GM19035 (cell line): ENCODE measurements around the gene RPL28.

Source experiments
- ATAC-seq: cut with Tn5 transposase; IDR thresholded peaks from one replicate; pipeline ENCODE4 v1.9.1; 2021; ENCODE audit not compliant: unreplicated experiment

RPL28 gene

DNA sequence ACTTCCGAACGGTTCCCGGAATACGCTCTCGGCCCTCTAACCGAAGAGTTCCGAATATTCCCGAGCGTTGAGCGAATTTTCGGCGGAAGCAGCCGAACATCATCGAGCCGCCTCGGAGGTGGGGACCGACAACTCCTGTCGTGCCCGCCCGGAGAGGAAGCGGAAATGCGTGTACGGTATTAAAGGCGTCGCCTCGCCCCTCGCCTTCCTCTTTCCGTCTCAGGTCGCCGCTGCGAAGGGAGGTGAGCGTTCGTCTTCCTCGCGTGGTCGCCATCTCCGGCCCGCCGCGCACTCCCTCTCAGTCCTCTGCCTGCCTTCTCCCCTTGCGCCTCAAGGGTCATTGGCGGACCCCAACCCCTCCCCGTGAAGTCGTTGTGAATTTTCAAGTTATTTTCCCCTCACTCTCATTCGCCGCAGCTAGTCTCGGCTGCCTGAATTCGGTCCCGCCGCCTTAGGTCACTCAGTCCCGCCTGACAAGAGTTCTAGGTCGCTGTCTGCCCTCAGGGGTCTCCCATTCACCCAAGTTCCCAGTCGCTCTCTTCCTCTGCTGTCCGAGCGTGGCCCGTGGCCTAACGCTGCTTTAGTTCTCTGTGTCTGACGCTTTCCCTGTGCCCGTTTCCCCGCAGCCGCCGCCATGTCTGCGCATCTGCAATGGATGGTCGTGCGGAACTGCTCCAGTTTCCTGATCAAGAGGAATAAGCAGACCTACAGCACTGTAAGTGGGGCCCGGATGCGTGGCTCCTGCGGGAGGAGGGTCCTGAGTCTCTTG is at the start of gene RPL28:
TSS of gene RPL28 (plus strand) at position 209 of the 769 bp plus-strand sequence. CDS start at position 635, 426 bp downstream.
- ATAC-seq: peak; percentile 71

DNA sequence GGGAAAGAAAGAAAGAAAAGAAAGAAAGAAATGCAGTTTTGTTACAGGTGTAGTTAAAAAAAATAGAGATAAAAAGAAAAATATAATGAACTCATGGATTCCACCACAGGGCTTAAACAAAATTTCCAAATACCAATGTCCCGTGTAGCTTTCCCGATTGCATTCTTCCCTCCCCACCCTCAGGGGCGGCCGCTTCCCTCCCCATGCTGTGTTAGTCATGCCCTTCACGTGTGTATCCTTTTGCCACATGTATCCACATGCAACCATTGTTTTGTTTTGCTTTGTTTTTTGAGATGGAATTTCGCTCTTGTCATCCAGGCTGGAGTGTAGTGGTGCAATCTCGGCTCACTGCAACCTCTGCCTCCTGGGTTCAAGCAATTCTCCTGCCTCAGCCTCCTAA is 49.6 kb upstream of the RPL28 start:
- ATAC-seq: no peak

DNA sequence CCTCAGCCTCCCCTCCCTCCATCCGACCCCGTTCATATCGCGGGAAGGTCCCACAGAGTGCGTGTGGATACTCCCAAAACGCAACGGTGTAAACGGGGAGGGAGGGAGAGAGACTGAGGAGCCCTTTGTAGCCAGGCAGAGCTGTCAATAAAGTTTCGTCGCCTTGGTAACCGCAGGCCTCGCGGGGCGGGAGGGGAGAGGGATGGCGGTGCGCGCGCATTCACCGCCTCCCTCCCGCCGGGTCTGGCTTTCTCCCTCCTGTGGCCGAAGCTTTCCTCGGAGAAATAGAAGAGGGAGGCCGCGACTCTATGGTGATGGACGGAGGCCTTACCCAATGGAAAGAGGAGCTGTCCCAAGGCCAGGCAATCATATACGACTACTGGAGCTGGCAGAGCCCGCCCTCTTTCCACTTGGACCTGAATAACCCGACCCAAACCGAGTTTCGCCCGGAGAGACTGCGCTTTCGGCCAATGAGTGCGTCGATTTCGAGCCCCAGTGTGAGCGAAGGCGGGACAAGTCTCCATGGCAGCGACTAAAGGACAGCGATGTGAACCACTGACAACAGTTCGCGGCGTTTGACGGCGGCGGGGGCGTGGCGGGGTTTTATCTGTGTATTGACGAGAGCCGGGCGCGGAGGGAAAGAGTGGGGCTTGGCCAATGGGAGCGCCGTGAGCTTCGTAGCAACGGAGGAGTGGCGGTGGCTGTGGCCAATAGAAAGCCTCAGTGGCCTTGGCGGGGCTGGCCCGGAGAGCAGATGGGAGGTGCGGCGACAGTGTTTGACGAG is 46.4 kb upstream of the RPL28 start, which contains the start of gene KMT5C:
TSS of gene KMT5C (plus strand) at position 772 of the 784 bp plus-strand sequence. CDS start 2,061 bp downstream, outside the sequence.
- peak; percentile 82 for ATAC-seq

DNA sequence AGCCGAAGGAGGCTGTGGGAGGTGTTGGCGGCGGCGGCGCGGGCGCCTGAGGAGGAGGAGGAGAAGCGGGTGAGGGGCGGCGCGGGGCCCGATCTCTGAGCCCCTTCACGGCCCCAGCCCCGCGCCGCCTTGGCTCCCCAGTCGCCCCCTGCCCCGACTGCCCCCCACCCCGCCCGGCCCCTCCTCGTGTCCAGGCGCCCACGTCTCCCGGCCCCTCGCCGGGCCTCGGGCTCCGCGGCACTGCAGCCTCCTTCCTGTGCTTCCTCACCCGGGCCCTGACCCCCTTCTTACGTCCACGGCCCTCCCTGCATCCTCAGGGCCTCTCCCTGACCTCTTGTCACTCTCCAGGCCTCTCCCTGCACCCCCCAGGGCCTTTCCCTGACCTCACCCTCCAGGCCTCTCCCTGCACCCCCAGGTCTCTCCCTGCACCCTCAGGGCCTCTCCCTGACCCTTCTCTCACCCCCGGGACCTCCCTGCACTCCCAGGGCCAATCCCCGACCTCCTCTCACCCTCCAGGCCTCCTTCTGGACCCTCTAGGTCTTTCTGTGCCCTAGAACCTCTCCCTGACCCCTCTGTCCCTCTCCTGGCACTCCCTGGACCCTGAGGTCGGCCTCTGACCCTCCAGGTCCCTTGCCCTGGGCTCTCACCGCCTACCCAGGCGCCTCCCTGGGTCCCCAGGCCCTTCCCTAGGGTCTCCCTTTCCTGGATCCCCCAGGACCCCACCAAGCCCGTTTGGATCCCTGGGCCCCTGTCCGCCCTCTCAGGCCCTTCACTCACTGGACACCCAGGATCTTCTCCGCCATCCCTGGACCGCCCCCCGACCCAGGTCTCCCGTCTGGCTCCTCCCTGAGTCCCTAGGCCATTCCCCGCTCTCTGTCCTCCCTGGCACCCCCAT is 45.6 kb upstream of the RPL28 start:
- ATAC-seq: no peak

DNA sequence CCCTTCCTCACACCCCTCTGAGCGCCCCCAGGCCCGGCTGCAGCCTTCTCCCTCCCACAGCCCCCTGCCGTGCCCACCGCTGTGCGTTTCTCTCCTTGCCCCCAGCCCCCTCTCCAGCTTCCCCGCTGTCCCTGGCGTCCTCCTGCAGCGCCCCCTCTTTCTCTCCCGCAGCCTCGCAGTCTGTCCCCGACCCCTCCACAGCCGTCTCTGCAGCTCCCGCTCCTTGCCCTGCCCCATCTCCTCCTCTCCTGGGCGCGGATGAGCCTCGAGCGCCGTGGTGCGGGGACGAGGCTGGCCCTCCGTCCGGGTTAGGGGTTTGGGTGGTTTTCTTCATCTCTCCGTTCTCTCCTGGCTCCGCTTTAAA is 45.0 kb upstream of the RPL28 start:
- no peak for ATAC-seq

DNA sequence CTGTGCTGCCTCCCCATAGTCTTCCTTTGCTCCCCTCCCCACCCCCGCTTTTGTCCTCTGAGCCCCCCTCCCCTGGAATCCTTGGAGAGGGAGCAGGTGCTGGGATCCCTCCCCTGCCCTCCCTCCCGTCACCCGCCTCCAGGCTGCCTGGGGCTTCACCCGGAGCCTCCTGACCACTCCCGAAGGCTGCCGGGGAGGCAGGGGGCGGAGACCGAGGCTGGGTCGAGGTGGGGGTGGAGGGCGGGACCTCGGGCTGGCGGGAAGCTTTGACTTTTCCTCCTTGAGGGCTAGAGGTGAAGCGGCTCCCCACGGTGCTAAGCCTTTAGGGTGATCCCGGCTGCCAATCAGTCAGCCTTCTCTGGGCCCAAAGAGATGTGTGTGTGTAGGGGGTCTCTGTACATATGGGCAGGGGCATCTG is 44.6 kb upstream of the RPL28 start:
- ATAC-seq: no peak

DNA sequence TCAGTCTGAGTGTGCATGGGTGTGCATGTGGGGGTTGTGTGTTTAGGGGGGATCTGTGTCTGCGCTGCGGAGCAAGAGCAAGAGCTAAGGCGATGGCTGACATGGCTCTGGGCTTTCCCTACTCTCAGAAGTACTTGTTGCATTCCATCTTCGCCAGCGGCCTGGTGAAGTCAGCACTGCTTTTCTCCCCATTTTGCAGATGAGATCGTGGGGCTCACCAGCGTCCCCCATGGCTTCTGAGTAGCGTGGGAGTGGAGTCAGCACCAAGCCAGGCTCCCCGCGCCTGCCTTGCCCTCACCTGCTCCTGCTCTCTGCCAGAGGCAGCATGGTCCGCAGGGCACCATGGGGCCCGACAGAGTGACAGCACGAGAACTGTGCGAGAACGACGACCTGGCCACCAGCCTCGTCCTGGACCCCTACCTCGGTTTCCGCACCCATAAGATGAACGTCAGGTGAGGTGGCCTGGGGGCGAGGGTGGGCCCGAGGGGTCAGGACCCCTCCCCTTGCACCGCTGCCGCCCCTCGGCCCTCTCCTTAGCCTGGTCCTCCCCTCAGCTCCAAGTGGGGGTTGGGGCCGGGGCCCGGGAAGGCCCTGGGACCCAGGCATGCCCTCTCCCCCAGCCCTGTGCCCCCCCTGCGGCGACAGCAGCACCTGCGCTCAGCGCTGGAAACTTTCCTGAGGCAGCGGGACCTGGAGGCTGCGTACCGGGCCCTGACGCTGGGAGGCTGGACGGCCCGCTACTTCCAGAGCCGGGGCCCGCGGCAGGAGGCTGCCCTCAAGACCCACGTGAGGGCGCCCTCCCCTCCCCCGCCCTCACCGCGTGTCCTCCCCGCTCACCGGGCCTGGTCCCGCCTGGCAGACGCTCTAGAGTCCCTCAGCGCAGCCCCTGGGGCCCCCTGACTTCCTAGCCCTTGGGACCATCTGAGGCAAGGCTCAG is 43.9 kb upstream of the RPL28 start:
- no peak for ATAC-seq

DNA sequence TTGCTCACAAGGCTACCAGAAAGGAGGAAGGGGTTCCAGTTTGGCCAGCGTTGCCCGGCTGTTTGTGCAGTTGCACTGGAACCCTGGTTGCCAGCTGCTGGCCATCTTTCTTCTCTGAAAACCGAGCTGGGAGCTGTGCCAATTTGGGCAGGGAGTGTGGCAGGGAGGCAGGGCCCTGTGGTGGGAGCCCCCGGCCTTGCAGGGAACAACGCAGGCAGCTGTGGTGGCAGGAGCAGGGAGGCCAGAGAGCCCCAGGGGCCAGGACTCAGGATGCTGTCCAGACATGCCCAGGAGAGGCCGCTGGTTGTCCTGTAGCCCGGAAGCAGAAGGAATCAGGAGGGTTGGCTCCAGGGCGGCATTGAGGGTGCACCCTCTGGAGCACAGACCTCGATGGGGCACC is 41.3 kb upstream of the RPL28 start:
- no peak for ATAC-seq

DNA sequence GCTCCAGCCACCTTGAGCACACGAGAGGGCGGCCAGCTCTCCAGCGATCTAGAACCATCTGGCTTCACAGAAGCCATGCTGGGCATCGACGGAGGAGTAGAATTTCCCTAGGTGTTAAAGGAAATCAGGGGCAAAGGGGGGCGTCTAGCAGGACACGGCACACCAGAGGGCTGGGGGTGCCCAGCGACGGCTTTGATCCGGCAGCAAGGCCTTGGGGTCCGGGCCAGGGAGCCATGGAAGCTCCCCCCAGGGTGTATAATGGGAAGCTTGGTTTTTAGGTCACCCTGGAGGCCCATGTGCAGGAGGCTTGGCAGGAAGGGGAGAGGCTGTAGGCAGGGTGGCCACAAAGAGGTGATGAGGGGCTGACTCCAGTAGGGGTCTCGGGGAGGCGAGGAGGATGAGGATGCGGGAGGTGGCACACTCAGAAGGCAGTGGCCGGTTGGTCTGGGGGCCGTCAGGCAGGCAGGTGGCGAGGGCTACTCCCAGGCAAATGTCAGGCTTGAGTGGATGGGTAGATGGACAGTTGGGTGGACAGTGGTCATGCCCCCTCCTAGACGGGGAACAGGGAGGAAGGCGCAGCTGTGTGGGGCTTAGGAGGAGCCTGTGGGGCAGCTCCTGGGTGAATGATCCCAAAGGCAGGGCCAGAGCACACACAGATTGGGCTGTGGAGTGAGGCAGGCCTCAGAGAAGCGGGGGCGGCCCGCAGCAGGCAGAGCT is 40.5 kb upstream of the RPL28 start:
- no peak for ATAC-seq

DNA sequence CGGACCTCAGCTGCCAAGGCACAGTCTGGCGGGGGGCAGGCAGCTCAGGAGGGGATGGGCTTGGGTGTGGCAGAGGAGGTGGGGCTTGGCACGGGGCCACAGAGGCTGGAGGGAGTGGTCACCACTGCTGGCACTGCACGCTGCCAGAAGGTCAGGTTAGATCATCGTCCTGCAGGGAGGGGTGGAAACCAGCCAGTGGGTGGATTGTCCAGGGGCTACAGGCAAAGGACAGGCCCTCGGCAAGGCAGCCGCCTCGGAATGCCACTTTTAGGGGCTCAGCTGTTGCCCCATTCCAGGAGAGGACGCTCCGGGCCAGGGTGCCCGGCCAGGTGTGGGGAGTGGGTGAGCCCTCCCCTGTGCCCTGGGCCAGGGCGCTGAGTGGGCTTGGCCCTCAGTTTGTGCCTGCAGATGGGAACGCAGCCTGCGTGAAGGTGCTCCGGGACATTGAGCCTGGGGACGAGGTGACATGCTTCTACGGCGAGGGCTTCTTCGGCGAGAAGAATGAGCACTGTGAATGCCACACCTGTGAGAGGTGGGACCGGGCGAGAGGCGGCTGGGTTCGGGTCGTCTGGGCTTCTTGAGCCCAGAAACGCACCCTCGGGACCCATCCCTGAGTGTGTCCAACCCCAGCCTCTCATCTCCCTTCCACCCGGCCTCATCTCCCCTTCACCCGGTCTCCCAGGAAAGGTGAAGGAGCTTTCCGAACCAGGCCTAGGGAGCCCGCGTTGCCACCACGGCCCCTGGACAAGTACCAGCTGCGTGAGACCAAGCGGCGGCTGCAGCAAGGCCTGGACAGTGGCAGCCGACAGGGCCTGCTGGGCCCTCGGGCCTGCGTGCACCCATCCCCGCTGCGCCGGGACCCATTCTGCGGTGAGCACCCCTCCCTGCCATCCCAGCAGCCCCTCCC is 39.7 kb upstream of the RPL28 start:
- ATAC-seq: no peak

DNA sequence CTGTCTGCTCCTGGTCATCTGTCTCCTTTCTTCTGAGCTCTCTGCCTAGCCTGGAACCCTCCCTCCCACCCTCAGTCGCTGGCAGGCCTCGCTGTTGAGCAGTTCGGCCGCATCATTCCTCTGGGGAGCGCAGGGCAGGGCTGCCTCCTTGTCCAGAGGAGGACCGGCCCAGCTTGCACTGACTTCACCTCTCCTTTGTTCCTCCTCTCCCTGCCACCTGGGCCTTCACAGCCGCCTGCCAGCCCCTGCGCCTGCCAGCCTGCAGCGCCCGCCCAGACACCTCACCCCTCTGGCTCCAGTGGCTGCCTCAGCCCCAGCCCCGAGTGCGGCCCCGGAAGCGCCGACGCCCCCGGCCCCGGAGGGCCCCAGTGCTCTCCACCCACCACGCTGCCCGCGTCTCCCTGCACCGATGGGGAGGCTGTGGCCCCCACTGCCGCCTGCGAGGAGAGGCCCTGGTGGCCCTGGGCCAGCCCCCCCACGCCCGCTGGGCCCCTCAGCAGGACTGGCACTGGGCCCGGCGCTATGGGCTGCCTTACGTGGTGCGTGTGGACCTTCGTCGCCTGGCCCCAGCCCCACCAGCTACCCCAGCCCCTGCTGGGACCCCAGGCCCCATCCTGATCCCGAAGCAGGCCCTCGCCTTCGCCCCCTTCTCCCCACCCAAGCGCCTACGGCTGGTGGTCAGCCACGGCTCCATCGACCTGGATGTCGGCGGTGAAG is 38.8 kb upstream of the RPL28 start:
- no peak for ATAC-seq

DNA sequence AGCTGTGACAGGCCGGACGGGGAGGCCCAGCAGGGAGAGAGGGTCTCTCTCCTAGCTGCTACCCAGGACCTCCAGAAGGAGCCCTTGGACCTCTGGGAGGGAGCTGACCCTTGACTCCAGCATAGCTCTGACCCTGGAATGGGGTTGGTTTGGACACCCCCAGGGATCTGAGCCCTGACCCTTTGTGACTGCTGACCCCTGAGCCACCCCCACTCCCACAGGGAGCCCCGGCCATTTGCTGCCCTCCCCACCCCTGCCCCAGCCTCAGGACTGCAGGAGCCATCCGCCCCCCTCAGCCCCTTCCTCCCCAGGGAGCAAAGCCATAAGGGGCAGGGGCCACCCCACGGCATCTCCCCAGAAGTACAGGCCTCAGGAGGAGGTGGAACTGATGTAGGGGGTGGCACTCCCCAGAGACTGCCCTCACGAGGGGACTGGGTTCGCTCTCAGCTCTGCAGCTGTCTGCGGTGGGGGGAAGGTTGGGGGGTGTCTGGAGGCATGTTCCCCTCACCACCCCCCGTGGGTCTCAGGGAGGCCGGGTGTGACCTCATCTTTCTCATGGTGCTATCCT is 38.2 kb upstream of the RPL28 start:
- no peak for ATAC-seq

DNA sequence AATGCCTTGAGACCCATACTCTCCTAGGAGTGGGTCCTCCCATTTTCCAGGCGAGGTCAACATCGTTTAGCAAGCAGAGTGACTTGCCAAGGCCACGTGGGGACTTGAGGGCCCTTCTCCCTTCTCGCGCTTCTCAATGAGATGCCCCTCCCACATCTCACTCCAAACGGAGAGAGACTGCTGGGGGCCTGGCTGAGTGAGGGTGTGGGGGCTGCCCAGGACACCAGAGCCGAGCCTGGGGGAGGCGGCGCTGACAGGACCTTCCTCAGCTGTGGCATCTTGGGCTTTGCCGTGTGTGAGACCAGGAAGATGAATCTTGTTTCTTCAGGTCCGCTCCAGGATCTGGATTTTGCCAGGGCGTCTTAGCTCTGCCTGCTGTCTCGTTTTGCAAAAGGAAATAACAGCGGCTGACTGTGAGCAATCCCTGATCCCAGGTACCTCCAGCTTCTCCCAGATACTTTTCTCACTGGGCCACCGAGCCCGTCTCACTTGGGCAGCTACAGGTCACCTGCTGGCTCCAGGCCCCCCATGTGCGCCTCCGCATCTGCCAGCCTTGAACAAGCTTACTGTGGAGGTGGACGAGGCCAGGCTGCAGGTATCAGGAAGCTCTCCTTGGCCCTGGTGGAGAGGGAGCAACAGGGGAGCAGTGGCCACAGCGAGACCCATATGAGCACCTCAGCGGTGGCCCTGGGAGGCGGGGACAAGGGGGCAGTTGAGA is 37.3 kb upstream of the RPL28 start:
- no peak for ATAC-seq

DNA sequence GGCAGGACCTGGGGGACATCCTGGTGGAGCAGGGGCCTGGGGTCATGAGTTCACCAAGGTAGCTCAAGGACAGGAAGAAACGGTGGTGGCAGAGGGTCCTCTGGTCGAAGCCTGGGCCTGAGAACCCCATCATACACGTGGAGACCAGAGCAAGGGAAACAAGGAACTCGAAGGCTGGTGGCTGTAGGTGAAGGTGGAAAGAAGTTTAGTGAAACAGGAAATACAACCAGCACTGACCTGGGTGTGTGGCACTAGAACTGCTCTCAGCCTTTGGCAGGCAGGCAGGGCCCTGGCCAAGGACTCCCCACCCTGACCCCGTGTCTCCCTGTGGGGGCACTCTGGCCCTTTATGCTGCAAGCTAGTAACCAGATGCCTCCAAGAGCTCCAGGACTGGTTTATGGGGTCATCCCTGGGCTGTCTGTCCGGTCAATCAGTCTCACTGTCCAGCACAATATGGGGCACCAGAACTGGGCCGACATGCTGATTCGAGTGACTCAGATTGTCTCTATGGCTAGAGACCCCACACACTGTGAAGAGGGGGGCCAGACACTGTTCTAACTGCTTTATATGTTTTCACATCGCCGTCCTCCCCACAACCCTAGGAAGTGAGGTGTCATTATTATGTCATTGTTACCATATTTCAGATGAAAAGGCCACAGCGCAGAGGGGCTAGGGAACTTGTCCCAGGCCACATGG is 35.0 kb upstream of the RPL28 start:
- ATAC-seq: no peak

DNA sequence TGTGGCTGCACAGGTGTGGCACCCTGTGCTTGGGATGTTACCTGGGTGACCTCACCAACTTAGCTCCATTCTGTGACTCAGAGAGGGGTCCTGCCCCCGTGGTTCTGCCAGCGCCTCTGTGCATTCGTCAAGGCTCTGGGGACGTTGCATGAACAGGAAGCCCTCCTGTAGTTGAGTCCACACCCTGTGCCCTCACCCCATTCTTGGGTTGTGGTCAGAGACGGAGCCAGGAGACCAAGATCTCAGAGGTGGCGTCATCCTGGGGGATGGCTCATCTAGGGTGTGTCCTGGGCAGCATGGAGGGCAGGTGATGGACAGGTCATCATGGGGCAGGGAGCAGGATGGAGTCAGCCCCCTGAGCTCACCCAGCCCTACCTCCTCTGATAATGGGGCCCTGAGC is 33.7 kb upstream of the RPL28 start:
- ATAC-seq: no peak

DNA sequence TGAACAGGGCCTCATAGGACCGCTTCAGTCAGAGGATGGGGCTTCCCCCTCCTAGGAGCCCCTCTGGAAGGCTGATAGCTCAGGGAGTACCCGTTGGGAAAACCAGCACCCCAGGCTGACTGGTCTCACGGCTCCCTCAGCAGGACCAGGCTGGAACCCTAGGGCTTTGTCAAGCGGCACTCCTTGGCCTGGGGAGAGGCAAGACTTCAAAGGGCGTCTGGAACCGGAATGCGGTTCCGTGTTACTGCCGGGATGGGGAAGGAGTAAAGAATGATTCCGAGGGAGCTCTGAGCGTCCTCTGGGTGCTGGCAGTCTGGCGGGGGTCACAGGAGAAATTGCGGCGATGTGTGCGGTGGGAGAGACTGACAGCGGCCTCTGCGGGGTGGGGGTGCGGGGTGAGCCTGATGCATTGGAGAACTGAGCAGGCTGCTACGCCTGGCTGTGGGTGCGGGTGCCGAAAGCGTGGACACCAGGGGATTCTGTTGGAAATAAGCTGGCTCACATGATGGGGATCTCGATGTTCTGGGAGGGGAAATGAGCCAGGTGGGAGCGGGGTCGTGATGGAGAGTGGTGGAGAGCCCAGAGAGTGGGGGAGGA is 33.1 kb upstream of the RPL28 start:
- no peak for ATAC-seq
